GM19463 (cell line): ENCODE data around the gene RNU7-1.

Experiments used
- ATAC-seq: cut with Tn5 transposase; IDR thresholded peaks from one replicate; pipeline ENCODE4 v1.9.1; 2021; ENCODE audit warnings: mild to moderate bottlenecking, moderate library complexity; ENCODE audit not compliant: unreplicated experiment

Gene RNU7-1

GRCh38 chr12:6917491-6918231 lies 26.0 kb upstream of the RNU7-1 start:
- no peak for ATAC-seq

DNA sequence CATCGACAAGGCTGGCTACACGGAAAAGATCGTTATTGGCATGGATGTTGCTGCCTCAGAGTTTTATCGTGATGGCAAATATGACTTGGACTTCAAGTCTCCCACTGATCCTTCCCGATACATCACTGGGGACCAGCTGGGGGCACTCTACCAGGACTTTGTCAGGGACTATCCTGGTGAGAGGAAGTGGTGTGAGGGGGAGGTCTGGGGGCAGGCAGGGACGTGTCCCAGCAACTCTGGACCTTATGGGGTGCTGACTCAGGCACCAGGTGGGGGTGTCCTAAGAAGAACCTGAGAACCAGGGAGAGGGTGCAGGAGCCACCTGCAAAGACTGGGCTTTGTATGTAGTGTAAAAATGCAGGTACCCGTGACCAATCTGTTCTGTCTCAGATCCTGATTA lies 24.0 kb upstream of the RNU7-1 start:
- no peak for ATAC-seq

DNA sequence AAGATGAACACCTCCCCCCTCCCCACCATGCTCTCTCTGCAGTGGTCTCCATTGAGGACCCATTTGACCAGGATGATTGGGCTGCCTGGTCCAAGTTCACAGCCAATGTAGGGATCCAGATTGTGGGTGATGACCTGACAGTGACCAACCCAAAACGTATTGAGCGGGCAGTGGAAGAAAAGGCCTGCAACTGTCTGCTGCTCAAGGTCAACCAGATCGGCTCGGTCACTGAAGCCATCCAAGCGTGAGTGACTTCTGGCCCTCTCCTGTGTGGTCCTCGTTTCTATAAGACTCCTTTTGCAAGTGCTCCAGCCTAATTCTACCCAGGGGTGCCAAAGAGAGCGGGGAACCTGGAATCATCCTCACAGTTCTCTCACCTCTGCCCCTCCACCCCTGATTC lies 22.1 kb upstream of the RNU7-1 start:
- ATAC-seq: no peak

DNA sequence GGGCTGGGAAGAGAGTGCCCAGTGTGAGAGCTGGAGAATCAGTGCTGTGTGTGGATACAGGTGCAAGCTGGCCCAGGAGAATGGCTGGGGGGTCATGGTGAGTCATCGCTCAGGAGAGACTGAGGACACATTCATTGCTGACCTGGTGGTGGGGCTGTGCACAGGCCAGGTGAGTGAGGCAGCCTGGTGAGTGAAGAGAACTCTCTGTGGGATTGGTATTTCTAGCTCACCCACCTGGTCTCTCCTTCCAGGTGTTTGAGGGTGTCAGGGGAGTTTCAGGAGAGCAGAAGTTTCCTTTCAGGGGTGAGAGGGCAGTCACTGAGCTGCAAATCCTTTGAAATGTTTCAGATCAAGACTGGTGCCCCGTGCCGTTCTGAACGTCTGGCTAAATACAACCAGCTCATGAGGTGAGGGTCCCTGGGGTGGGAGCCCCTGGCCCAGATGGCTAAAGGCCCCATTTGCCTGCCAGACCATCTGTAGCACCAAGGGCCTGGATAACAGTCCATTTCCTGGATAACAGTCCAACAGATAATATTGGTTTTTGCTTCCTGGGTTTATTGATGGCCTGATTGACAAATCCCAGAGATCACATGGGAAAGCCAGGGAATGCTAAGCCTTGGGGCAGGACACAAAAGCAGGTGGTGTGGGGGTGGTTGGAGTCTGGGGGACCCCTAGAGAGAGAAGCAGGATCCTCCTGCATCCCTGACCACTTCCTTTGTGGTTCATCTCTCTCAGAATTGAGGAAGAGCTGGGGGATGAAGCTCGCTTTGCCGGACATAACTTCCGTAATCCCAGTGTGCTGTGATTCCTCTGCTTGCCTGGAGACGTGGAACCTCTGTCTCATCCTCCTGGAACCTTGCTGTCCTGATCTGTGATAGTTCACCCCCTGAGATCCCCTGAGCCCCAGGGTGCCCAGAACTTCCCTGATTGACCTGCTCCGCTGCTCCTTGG lies 21.3 kb upstream of the RNU7-1 start:
- ATAC-seq: no peak

GRCh38 chr12:6923003-6923732 lies 20.4 kb upstream of the RNU7-1 start:
- no peak for ATAC-seq

DNA sequence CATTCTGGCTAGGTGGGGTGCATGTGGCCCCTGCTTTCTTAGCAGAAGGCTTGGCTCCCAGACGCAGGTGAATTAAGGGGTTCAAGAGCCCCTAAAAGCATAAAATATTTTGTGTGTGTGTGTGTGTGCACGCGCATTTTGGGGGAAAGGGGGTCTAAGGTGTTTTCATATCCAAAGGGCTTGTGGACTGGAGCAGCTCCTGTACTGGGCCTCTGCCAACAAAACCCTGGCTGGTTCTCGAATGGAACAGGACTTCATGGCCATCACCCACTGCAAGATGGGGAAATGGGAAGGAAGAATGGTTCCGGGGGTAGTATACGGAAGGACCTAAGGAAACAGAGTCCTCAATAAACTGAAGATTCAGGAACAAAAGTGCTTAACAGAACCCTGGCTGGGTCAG lies 19.8 kb upstream of the RNU7-1 start:
- no peak for ATAC-seq

DNA sequence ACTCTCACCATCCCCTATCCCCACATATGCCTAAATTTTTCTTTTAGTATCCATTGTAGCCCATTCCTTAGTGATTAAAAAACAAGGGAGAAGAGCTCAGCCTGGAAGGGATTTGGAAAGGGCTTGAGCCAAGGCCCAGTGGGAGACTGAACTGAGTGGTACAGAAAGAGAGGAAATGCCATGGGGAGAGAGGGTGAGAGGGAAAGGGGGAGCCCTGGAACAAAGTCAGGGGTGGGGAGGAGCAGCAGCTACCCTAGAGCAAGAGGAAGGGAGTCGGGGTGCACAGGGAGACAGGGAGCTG lies 18.4 kb upstream of the RNU7-1 start:
- ATAC-seq: no peak

- no peak for ATAC-seq
Observed at GRCh38 chr12:6925540-6926279, 17.9 kb upstream of the RNU7-1 start.

DNA sequence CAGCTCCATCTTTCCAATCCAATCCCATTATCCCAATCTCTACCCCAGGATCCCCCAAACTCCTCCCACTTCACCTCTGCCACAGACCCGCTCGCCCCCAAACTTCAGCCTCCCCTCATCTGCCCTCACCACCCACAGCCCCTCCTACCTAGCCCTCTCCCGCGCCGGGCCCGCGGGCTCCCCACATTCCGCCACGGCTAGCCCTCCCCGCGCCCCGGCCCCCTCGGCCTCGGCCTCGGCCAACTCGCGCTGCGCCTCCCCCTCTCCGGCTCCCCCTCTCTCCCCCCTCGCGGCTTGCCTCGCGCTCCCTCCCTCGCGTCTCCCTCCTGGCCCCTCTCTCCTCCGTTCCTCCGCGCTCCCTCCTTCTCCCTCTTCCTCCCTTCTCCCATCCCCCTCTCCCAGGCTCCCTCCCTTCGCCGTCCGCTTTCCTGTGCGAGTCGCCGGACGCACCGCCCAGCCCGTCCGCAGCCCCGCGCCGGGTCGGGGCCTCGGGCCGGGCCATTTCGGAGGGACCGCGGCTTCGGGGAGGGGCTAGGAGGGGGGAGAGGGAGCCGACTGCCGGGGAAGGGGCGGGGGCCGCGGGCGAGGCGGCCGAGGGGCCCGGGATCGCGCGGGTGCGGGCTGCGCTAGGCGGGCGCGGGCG lies 16.1 kb upstream of the RNU7-1 start, which contains the start of gene ATN1:
Gene ATN1 (plus strand): TSS at position 581 of the 643 bp plus-strand sequence. CDS start 6,043 bp downstream, outside the sequence.
- ATAC-seq: no peak

DNA sequence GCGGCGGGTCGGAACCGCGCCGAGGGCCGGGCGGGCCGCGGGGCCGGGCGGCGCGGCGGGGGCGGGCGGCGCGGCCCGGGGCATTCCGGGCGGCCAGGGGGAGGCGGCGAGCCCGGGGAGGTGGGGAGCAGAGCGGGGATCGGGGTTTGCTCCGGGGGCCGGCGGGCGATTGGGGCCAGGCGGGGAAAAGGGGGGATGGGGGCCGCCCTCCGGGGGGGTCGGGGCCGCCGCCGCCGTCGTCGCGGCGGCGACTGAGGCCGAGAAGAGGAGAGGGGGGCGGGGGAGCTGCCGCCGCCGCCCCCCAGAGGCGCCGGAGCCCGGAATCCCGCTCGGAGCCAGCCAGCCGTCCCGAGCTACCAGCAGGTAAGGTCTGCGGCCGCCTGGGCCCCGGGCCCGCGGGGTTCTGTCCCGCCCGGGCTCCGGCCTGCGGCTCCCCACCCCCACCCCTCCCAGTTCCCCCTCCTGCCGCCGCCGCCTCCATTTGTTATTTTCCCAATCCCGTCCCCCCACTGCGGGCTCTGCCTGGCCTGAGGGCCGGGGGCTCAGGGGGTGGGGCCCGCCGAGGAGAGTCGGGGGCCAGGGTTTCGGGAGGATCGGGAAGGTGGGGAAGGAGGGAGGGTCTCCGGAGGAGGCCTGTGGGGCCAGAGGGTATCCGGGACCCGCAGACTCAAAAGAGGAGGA lies 15.5 kb upstream of the RNU7-1 start:
- ATAC-seq: no peak

GRCh38 chr12:6928703-6929407 lies 14.8 kb upstream of the RNU7-1 start:
- ATAC-seq: no peak

- no peak for ATAC-seq
Observed at GRCh38 chr12:6929466-6930452, 13.9 kb upstream of the RNU7-1 start.

GRCh38 chr12:6932766-6933165 lies 10.8 kb upstream of the RNU7-1 start:
- ATAC-seq: no peak

DNA sequence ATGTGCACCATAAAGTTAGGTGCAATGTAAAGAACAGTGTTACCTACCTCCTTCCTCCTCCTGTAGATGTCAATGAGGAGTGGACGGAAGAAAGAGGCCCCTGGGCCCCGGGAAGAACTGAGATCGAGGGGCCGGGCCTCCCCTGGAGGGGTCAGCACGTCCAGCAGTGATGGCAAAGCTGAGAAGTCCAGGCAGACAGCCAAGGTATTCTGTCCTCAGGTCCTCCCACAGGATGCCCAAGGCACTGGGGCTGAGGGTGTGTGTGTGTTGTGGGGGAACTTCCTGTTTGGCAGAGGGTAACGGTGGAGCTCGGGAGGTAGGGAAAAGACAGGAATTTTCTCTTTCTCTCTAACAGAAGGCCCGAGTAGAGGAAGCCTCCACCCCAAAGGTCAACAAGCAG lies 9.5 kb upstream of the RNU7-1 start:
- ATAC-seq: no peak

- ATAC-seq: no peak
Observed at GRCh38 chr12:6935371-6936193, 8.0 kb upstream of the RNU7-1 start.

GRCh38 chr12:6936194-6936635 lies 7.4 kb upstream of the RNU7-1 start:
- ATAC-seq: no peak
